HepG2 (cell line): ENCODE results near the gene PXMP4. TPM values are rescaled to one million over a fixed set of nuclear protein-coding genes. Genes with fewer than 3 reads are reported as not detected.

Experiments
- ARNTL ChIP-seq: sonication (generic); formaldehyde crosslinking; IDR thresholded peaks from 2 replicates; pipeline ENCODE4 v1.4.0; 2020; ENCODE audit warnings: mild to moderate bottlenecking, missing genetic modification reagents
- CREBL2 ChIP-seq: sonication (generic); formaldehyde crosslinking; IDR thresholded peaks from 2 replicates; pipeline ENCODE4 v1.8.1; 2023; ENCODE audit warnings: missing genetic modification reagents, mild to moderate bottlenecking, borderline replicate concordance
- CREM ChIP-seq, 2 experiments: sonication (generic) in 1 of 2; formaldehyde crosslinking in 1 of 2; IDR thresholded peaks; 2 replicates each; pipeline versions ENCODE4 v1.4.0 to v1.6.1; 2016 to 2020; ENCODE audit warnings: antibody characterized with exemption in 1 of 2, mild to moderate bottlenecking in 1 of 2, missing genetic modification reagents in 1 of 2
- DMAP1 ChIP-seq: IDR thresholded peaks from 2 replicates; pipeline ENCODE4 v1.6.1; 2016
- GMEB2 ChIP-seq: IDR thresholded peaks from 2 replicates; pipeline ENCODE4 v1.6.1; 2016; ENCODE audit warnings: missing biosample characterization, missing genetic modification reagents, low read depth
- HBP1 ChIP-seq: IDR thresholded peaks from 2 replicates; pipeline ENCODE4 v1.6.1; 2016; ENCODE audit warnings: low read depth, control low read depth
- MLX ChIP-seq: IDR thresholded peaks from 2 replicates; pipeline ENCODE4 v1.6.1; 2016
- MTERF4 ChIP-seq: sonication (generic); formaldehyde crosslinking; IDR thresholded peaks from 2 replicates; pipeline ENCODE4 v1.8.0; 2023; ENCODE audit warnings: mild to moderate bottlenecking, missing genetic modification reagents
- MXD1 ChIP-seq: sonication (generic); formaldehyde crosslinking; IDR thresholded peaks from 2 replicates; pipeline ENCODE4 v1.4.0; 2020; ENCODE audit warnings: mild to moderate bottlenecking, missing genetic modification reagents
- POLR2A ChIP-seq, 2 experiments: IDR thresholded peaks; 2 replicates each; pipeline ENCODE4 v1.6.1; 2011; ENCODE audit warnings: low read depth in 2 of 2, low read length in 2 of 2, mild to moderate bottlenecking in 1 of 2, moderate library complexity in 1 of 2; ENCODE audit not compliant: insufficient read depth in 1 of 2
- RXRA ChIP-seq: sonication (generic); formaldehyde crosslinking; IDR thresholded peaks from 2 replicates; pipeline ENCODE4 v1.5.1; 2020; ENCODE audit warnings: missing genetic modification reagents
- SAP130 ChIP-seq: IDR thresholded peaks from 2 replicates; pipeline ENCODE4 v1.6.1; 2016; ENCODE audit warnings: low read depth
- SP2 ChIP-seq: sonication (generic); formaldehyde crosslinking; IDR thresholded peaks from 2 replicates; pipeline ENCODE4 v1.5.1; 2020; ENCODE audit warnings: mild to moderate bottlenecking, missing genetic modification reagents
- TEAD3 ChIP-seq: optimal IDR thresholded peaks from 2 replicates; pipeline ENCODE3; 2016; ENCODE audit warnings: borderline replicate concordance
- ZBTB4 ChIP-seq: sonication (generic); formaldehyde crosslinking; IDR thresholded peaks from 2 replicates; pipeline ENCODE4 v1.4.0; 2020; ENCODE audit warnings: missing genetic modification reagents, mild to moderate bottlenecking, borderline replicate concordance
- ZFP36L1 ChIP-seq: sonication (generic); formaldehyde crosslinking; IDR thresholded peaks from 2 replicates; pipeline ENCODE4 v1.8.0; 2022; ENCODE audit warnings: mild to moderate bottlenecking, missing genetic modification reagents, moderate library complexity
- ZIK1 ChIP-seq: sonication (generic); formaldehyde crosslinking; IDR thresholded peaks from 2 replicates; pipeline ENCODE4 v1.5.0; 2020; ENCODE audit warnings: mild to moderate bottlenecking, low read depth, missing genetic modification reagents, borderline replicate concordance
- ZNF431 ChIP-seq: sonication (generic); formaldehyde crosslinking; IDR thresholded peaks from 2 replicates; pipeline ENCODE4 v1.9.0; 2022; ENCODE audit warnings: missing genetic modification reagents, low read depth, mild to moderate bottlenecking, borderline replicate concordance
- ZNF879 ChIP-seq: sonication (generic); formaldehyde crosslinking; IDR thresholded peaks from 2 replicates; pipeline ENCODE4 v1.8.1; 2023; ENCODE audit warnings: missing genetic modification reagents
- polyA plus RNA-seq, 8 experiments: library from polyadenylated mRNA; depleted of rRNA in 3 of 8; stranded (reverse) in 7 of 8; unstranded in 1 of 8; fragments of >200 nt; fragmentation: Illumina TruSeq in 4 of 8; extraction: Trizol in 4 of 8; gene quantifications; 2 replicates each; pipeline versions ENCODE4 v1.2.1 to v1.2.3, GENCODE V29; 2011 to 2016; ENCODE audit warnings: low read depth in 4 of 8, missing spikeins in 1 of 8, mixed read lengths in 1 of 8; ENCODE audit not compliant: insufficient read depth in 1 of 8
- total RNA-seq, 5 experiments: library from RNA; depleted of rRNA; stranded (reverse); fragments of >200 nt; fragmentation: Illumina TruSeq; extraction: Trizol; gene quantifications; 2 replicates each; pipeline ENCODE4 v1.2.3, GENCODE V29; 2016; ENCODE audit warnings: low read depth in 1 of 5

PXMP4 gene
- total and polyA plus RNA-seq, 2 of the 13 experiments (the other 11 are each of a cell fraction or from before 2014, with no cell fraction given) = not detected

- TF ChIP-seq MTERF4 (CRISPR knock-in tag) = peak; percentile 39; the same call in 1 of the 2 replicates
- peak; percentile 99 for TF ChIP-seq ZFP36L1 (CRISPR knock-in tag)
- peak; percentile 65; the same call in 1 of the 2 replicates for TF ChIP-seq CREBL2 (CRISPR knock-in tag)
- TF ChIP-seq GMEB2 (CRISPR knock-in tag) = 0 out of 2 replicates have a peak, but pooled peaks have one; percentile 58
- TF ChIP-seq ARNTL (CRISPR knock-in tag) = peak; percentile 67; the same call in 1 of the 2 replicates
- peak; percentile 85 for TF ChIP-seq MLX (CRISPR knock-in tag)
- TF ChIP-seq SAP130 (CRISPR knock-in tag) = peak; percentile 99
- peak; percentile 71; the same call in 1 of the 2 replicates for TF ChIP-seq ZIK1
- TF ChIP-seq MXD1 (CRISPR knock-in tag) = peak; percentile 93
- TF ChIP-seq ZNF431 = peak; percentile 92; the same call in 1 of the 2 replicates
- peak; percentile 51; the same call in 1 of the 2 replicates for TF ChIP-seq CREM (IDR thresholded peaks at IDR 0.05)
- TF ChIP-seq CREM (CRISPR knock-in tag; IDR thresholded peaks at IDR 0.05) = 0 out of 2 replicates have a peak, but pooled peaks have one; percentile 36
- TF ChIP-seq POLR2A (IDR thresholded peaks at IDR 0.05; ENCODE audit: insufficient read depth in 1 of 2, low read depth in 2 of 2, low read length in 2 of 2) = peak; percentile 42 to 51; a peak in 1 of 4 replicates
- TF ChIP-seq DMAP1 (CRISPR knock-in tag) = peak; percentile 33; the same call in 1 of the 2 replicates
- no peak; the same call in 1 of the 2 replicates for TF ChIP-seq ZNF879 (CRISPR knock-in tag)
- TF ChIP-seq TEAD3 (CRISPR knock-in tag) = no peak
- TF ChIP-seq HBP1 (CRISPR knock-in tag) = peak; percentile 29; the same call in 1 of the 2 replicates
- peak; percentile 94 for TF ChIP-seq SP2 (CRISPR knock-in tag)
- TF ChIP-seq ZBTB4 = peak; percentile 83; the same call in 1 of the 2 replicates
- TF ChIP-seq RXRA (CRISPR knock-in tag) = peak; percentile 11; the same call in 1 of the 2 replicates
Observed at GRCh38 chr20:33686100-33686983, 33.8 kb downstream of the PXMP4 start, which contains the start of gene E2F1 (continued).
